Neural crest cell (in vitro differentiated cells): ENCODE data around the gene CEACAM3. TPM values are rescaled to one million over a fixed set of nuclear protein-coding genes. Genes with fewer than 3 reads are reported as not detected.

Experiments
- DNase-seq: peaks from one replicate; pipeline ENCODE4 v3.0.0; 2021; ENCODE audit warnings: low read depth, mixed read lengths, low spot score
- H3K27ac Mint-ChIP-seq: one replicate; pipeline ENCODE4 v1.8.0; 2021; ENCODE audit warnings: mild to moderate bottlenecking, mixed read lengths; ENCODE audit not compliant: unreplicated experiment
- H3K27me3 Mint-ChIP-seq: 2 replicates; pipeline ENCODE4 v1.8.0; 2021; ENCODE audit warnings: low read depth, mild to moderate bottlenecking, mixed read lengths
- H3K36me3 Mint-ChIP-seq: 2 replicates; pipeline ENCODE4 v1.8.0; 2021; ENCODE audit warnings: low read depth, mild to moderate bottlenecking, mixed read lengths
- H3K4me1 Mint-ChIP-seq: 2 replicates; pipeline ENCODE4 v1.8.0; 2021; ENCODE audit warnings: mixed read lengths
- H3K4me3 Mint-ChIP-seq: one replicate; pipeline ENCODE4 v1.8.0; 2021; ENCODE audit warnings: mild to moderate bottlenecking, mixed read lengths
- H3K9me3 Mint-ChIP-seq: 2 replicates; pipeline ENCODE4 v1.8.0; 2021; ENCODE audit warnings: mixed read lengths
- CTCF ChIP-seq: fragments of 200-600 bp; sonication (generic); conservative IDR thresholded peaks from 2 replicates; pipeline ENCODE4 v1.5.0; 2021; ENCODE audit warnings: antibody characterized with exemption, mild to moderate bottlenecking
- total RNA-seq: library from RNA; stranded (reverse); gene quantifications from 2 replicates; pipeline ENCODE4 v1.2.1, GENCODE V29; 2021

CEACAM3 gene
- total RNA-seq, 1 donor from 2014 or later = not detected

GRCh38 chr19:41801792-41802211 lies 5.4 kb downstream of the CEACAM3 start:
- TF ChIP-seq CTCF = no peak
- no peaks in the 10 kb centered on the region for H3K9me3 Mint-ChIP-seq
- peaks cover 82% of the 10 kb centered on the region for H3K27me3 Mint-ChIP-seq
- no peaks in the 10 kb centered on the region for H3K36me3 Mint-ChIP-seq
- no peaks in the 10 kb centered on the region for H3K4me1 Mint-ChIP-seq
- no peak for DNase-seq
- no peak overlapping the region for H3K4me3 Mint-ChIP-seq
- no peak overlapping the region for H3K27ac Mint-ChIP-seq

GRCh38 chr19:41802770-41803169 lies 6.4 kb downstream of the CEACAM3 start:
- DNase-seq = no peak
- TF ChIP-seq CTCF = no peak
- Mint-ChIP-seq H3K9me3 (no peaks in the 10 kb centered on the region), H3K27me3 (peaks cover 78% of the 10 kb centered on the region), H3K36me3 (no peaks in the 10 kb centered on the region), H3K4me3 (no peak overlapping the region), H3K27ac (no peak overlapping the region), H3K4me1 (no peaks in the 10 kb centered on the region)

- Mint-ChIP-seq H3K27ac (no peak overlapping the region), H3K36me3 (no peaks in the 10 kb centered on the region), H3K9me3 (no peaks in the 10 kb centered on the region), H3K4me1 (no peaks in the 10 kb centered on the region), H3K4me3 (no peak overlapping the region), H3K27me3 (peaks cover 68% of the 10 kb centered on the region)
- no peak for TF ChIP-seq CTCF
- DNase-seq = no peak
Observed at GRCh38 chr19:41804336-41804735, 7.9 kb downstream of the CEACAM3 start.

- Mint-ChIP-seq H3K36me3 (no peaks in the 10 kb centered on the region), H3K27me3 (peaks cover 49% of the 10 kb centered on the region), H3K4me1 (no peaks in the 10 kb centered on the region), H3K27ac (no peak overlapping the region), H3K4me3 (no peak overlapping the region), H3K9me3 (no peaks in the 10 kb centered on the region)
- no peak for DNase-seq
- no peak for TF ChIP-seq CTCF
Observed at GRCh38 chr19:41807176-41807575, 10.8 kb downstream of the CEACAM3 start.

- Mint-ChIP-seq H3K27me3 (peaks cover 48% of the 10 kb centered on the region), H3K27ac (no peak overlapping the region), H3K4me1 (no peaks in the 10 kb centered on the region), H3K36me3 (no peaks in the 10 kb centered on the region), H3K9me3 (no peaks in the 10 kb centered on the region), H3K4me3 (no peak overlapping the region)
- no peak for DNase-seq
- TF ChIP-seq CTCF = no peak
Observed at GRCh38 chr19:41808663-41809566, 12.5 kb downstream of the CEACAM3 start.
